HG03045 (cell line): Measurements from ENCODE around the gene PTGES2.

ENCODE experiments used
- ATAC-seq: cut with Tn5 transposase; IDR thresholded peaks from one replicate; pipeline ENCODE4 v1.9.1; 2021; ENCODE audit warnings: mild to moderate bottlenecking, moderate library complexity; ENCODE audit not compliant: unreplicated experiment

PTGES2 gene

DNA sequence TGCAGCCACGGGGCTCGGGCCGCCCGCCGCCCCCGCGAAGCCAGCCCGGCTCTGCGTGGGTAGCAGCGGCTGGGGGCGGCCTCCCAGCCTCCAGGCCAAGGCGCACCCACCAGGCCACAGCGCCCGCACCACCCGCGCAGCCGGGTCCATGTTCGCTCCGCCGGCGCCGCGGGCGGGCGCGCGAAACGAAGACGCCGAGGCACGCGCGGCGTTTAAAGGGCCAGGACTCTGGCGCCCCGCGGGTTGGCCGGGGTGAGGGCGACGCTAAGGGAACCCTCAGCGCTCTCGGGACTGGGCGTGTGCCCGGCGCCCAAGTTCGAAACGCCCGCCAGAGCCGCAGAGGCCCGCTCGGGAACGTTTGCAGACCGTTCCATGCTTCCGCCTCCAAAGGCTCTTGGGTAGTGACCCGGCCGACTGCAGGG is at the start of gene PTGES2:
PTGES2 (minus strand) TSS at position 162 of the 422 bp plus-strand sequence; CDS start at position 150, 12 bp downstream.
- ATAC-seq, result peak; percentile 54

- ATAC-seq, result no peak
Observed at GRCh38 chr9:128175726-128176125, 48.2 kb upstream of the PTGES2 start.

GRCh38 chr9:128175102-128175563 is 47.6 kb upstream of the PTGES2 start:
- ATAC-seq, result no peak

GRCh38 chr9:128174062-128174461 is 46.5 kb upstream of the PTGES2 start:
- no peak for ATAC-seq

GRCh38 chr9:128169925-128170324 is 42.4 kb upstream of the PTGES2 start:
- no peak for ATAC-seq

DNA sequence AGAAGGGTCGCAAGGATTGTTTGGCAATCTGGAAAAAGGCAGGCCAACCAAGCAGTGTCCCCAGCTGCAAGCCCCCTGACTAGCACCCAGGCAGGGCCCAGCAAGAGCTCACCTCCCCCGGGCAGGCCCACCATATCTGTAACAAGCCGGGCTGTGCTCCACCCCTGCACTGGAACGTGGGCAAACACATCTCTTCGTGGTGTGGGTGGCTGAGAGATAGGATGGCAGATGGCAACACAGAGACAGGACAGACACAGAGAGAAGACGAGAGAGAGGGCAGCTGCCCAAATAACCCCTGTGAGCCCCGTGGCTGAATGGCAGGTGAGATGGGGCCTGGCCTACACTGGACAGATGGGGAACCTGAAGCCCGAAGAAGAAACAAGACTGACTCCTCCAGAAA is 42.0 kb upstream of the PTGES2 start:
- no peak for ATAC-seq

- no peak for ATAC-seq
Observed at GRCh38 chr9:128168731-128169308, 41.3 kb upstream of the PTGES2 start.

GRCh38 chr9:128167209-128167608 is 39.7 kb upstream of the PTGES2 start:
- no peak for ATAC-seq

DNA sequence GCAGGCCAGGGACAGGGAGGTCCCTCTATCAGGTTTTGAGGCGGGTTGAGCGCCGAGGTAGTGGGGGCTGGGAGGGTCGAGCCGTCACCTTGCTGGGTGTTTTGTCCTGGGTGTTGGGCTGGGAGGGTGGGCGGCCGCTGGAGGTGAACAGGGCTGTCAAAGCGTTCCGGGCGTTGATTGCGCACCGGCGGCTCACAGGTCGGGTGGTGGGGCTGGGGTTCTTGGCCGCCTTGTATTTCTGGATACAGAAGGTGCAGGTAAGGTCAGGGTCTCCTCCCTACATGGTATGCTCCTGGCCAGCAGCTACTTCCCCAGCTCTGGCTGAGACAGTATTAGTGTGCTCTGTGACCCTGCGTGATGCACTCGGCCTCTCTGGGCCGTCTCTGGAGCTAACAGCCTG is 38.6 kb upstream of the PTGES2 start:
- ATAC-seq, result no peak

DNA sequence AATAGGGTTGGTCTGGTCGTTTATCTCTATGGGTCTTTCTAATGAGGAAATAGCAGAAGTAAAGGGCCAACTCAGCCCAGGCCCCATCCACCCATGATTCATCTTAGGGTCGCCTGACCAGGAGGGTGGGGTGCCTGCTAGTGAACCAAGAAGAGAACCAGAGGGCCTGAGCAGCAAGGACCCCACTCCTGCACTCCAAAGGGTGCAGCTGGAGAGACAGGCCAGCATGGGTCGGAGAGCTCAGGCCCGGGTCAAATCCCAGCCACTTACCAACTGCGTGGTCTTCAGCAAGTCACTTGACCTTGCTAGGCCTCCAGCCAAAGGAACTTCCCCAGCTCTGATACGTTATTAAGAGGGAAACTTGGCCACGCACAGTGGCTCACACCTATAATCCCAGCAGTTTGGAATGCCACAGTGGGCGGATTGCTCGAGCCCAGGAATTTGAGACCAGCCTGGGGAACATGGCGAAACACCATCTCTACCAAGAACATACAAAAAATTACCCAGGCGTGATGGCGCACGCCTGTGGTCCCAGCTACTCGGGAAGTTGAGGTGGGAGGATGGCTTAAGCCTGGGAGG is 36.9 kb upstream of the PTGES2 start:
- ATAC-seq, result no peak

- ATAC-seq, result no peak
Observed at GRCh38 chr9:128163523-128164306, 36.2 kb upstream of the PTGES2 start.

DNA sequence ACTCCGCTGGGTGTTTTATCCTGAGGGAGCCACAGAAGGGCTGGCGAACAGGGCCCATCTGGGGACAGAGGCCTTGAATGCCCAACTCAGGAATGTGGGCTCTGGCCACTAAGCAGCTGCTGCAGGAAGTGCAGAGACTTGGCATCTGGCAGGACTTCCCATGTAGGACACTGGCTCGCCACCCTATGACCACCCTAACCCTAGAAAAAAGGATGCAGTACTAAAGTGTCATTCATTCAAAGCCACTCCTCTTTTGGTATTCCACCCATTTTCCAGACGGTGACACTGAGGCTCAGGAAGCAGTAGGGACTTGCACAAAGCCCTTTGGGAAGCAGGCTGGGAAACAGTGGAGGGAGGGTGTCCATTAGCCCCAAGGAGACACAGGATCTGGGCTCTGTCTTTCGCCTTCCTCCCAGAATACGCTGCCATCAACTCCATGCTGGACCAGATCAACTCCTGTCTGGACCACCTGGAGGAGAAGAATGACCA is 35.5 kb upstream of the PTGES2 start:
- no peak for ATAC-seq

DNA sequence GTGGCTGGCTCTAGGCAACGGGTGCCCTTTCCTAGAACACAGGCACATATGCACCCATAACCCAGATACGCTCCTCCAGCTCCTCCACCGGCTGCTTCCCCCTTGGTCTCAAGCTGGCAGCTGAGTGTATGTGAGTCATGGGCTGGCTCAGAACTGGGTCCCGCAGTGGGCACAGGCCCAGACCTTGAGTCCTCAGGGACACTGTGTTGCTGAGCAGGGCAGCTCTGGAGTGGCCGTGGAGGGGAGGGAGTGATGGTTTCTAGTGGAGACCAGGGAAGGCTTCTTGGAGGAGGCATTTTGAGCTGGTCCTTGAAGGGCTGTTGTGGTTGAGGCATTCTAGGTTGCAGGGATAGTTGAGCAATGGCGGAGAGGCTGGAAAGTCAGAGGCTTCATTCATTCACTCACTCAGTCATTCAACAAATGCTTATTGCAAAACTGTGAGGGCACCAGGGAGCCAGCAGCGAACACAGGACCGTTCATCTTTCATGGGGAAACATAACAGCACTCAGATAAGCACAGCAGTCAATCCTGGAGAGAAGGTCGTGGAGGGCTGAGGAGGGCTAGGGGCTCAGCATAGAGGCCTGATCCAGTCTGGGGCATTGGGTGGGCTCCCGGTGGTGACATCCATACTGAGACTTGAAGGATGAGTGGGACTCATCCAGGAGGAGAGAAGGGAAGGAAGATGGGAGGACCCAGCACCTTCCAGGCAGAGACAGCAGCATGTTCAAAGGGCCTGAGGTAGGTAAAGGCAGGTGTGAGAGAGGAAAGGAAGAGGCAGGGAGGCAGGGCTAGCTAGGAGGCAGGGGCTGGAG is 34.9 kb upstream of the PTGES2 start:
- ATAC-seq, result no peak

- ATAC-seq, result no peak
Observed at GRCh38 chr9:128161215-128161902, 33.8 kb upstream of the PTGES2 start.

DNA sequence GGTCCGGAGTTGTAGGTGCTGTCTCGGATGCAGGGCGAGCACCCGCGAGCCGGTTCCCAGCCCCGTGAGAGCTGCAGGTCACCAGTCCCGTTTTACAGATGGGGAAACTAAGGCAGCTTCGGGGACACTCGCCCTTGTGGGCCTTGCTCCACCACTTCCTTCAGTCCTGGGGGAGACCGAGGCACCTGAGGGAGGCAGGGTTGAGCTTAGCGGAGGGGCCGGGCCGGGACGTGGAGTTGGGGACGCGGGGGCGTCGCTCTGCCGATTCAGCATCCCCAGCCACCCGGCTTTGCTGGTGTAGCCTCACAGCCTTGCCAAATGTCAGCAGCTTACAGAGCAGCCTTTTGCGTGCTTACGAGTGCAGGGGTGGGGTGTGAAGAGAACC is 33.1 kb upstream of the PTGES2 start:
- peak; percentile 8 for ATAC-seq

DNA sequence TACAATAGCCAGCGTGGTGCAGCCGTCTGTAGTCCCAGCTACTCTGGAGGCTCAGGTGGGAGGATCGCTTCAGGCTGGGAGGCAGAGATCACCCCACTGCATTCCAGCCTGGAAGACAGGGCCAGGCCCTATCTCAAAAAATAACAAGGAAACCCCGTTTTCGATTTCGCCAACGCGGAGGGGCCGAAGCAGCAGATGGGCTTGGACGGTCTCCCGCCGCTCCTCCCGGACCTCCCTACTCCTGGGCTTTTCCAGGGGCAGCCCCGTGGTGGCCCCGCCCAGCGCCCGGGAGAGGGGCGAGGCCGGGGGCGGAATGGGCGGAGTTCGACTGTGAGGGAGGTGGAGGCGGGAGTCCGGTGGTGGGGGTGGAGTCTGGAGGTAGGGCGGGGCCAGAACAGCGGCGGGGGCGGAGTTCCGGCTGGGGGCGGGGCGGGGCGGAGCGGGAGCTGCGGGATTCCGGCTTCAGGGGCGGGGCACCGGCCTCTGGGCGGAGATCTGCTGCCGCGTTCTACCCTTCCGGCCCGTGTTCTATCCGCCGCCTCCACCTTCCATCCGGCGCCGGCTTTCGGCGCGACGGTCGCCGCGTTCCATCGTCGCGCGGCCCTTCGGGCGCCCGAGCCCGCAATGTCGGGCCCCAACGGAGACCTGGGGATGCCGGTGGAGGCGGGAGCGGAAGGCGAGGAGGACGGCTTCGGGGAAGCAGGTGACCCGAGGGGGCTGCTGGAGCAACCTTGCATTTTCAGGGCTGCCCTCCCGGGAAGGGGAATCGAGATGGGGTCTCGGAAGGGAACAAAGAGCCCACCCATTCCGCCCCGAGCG is 32.5 kb upstream of the PTGES2 start, which contains the start of gene BBLN:
BBLN (plus strand) TSS at position 482 of the 819 bp plus-strand sequence; CDS start at position 625, 143 bp downstream.
- peak; percentile 70 for ATAC-seq

DNA sequence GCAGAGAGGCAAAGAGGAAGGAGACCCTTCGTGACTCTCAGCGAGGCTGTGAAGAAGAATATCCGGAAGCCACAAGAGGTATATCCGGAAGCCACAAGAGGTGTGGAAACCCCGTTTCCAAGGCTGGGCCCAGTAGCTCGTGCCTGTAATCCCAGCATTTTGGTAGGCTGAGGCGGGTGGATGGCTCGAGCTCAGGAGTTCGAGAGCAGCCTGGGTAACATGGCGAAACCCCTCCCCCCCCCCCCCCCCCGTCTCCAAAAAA is 31.9 kb upstream of the PTGES2 start:
- ATAC-seq, result no peak

DNA sequence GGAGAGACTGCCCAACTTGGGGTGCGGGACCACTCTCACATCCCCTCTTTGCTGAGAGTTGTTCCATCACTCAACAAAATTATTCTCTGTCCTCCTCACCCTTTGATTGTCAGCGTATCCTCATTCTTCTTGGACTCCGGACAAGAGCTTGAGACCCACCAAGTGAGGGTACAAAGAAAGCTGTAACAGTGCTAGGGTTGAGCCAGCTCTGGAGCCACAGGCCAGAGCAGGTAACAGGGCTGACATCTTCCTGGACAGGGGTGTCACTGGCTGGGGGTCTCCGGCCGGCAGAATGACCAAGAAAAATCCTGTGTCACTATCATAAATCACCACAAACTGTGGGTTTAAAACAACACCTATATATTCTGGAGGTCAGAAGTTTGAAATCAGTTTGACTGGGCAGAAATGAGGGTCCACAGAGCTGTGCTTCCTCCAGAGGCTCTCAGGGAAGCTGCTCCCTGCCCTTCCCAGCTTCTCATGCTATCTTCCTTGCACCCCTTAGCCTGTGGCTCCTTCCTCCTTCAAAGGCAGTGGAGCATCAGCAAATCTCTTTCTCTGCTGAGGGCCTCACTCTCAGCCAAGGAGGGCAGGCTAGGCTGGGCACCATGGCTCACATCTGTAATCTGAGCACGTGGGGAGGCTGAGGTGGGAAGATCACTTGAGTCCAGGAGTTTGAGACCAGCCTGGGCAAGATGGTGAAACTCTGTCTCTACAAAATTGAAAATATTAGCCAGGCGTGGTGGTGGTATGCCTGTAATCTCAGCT is 28.4 kb upstream of the PTGES2 start:
- no peak for ATAC-seq
